ENCODE measurements around the gene AMT.
"Not testable (repeated sequence)": the region's sequence is repeated elsewhere in the genome, so short reads cannot be mapped to it uniquely, and the experiment has no call there.

Gene AMT

GRCh38 chr3:49424816-49425215, 2.5 kb upstream of the AMT start:
- no peak for DNase-seq

- no peak for DNase-seq
Observed at GRCh38 chr3:49421890-49422378, 339 bp downstream of the AMT start.

GRCh38 chr3:49417516-49418120, 4.7 kb downstream of the AMT start:
- no peak for DNase-seq

- DNase-seq = no peak
Observed at GRCh38 chr3:49416867-49417266, 5.4 kb downstream of the AMT start.

- DNase-seq = peak; percentile 75
Observed at GRCh38 chr3:49415931-49416601, 6.2 kb downstream of the AMT start.

- DNase-seq = no peak
Observed at GRCh38 chr3:49414753-49415152, 7.5 kb downstream of the AMT start.

- no peak for DNase-seq
Observed at GRCh38 chr3:49413338-49413734, 8.9 kb downstream of the AMT start.

GRCh38 chr3:49412632-49413337, 9.5 kb downstream of the AMT start:
- DNase-seq = no peak

- peak; percentile 100 for DNase-seq
Observed at GRCh38 chr3:49411968-49412631, 10.2 kb downstream of the AMT start, which contains the start of the genes RHOA and TCTA. RHOA (minus strand) TSS chr3:49411976; CDS start chr3:49375589, 36,387 bp downstream. TCTA (plus strand) TSS chr3:49412423; CDS start chr3:49412427, 4 bp downstream.

- no peak for DNase-seq
Observed at GRCh38 chr3:49411535-49411967, 10.7 kb downstream of the AMT start.

GRCh38 chr3:49410846-49411534, 11.3 kb downstream of the AMT start:
- DNase-seq = no peak

GRCh38 chr3:49410066-49410845, 12.0 kb downstream of the AMT start:
- peak; percentile 27 for DNase-seq

- DNase-seq = no peak
Observed at GRCh38 chr3:49406571-49407565, 15.4 kb downstream of the AMT start.

- not testable (repeated sequence) for DNase-seq
Observed at GRCh38 chr3:49405570-49405969, 16.7 kb downstream of the AMT start.

- no peak for DNase-seq
Observed at GRCh38 chr3:49403891-49404290, 18.4 kb downstream of the AMT start.

- no peak for DNase-seq
Observed at GRCh38 chr3:49401766-49402165, 20.5 kb downstream of the AMT start.

- DNase-seq = no peak
Observed at GRCh38 chr3:49399461-49399860, 22.8 kb downstream of the AMT start.

- DNase-seq = no peak
Observed at GRCh38 chr3:49397470-49397869, 24.8 kb downstream of the AMT start.

GRCh38 chr3:49391310-49391709, 31.0 kb downstream of the AMT start:
- not testable (repeated sequence) for DNase-seq

- no peak for DNase-seq
Observed at GRCh38 chr3:49389297-49389696, 33.0 kb downstream of the AMT start.
